GM21447 (cell line): ENCODE data around the gene ZXDC.

ENCODE experiments used
- ATAC-seq: cut with Tn5 transposase; IDR thresholded peaks from one replicate; pipeline ENCODE4 v1.9.1; 2021; ENCODE audit not compliant: unreplicated experiment

ZXDC gene

GRCh38 chr3:126493051-126493450 is 17.4 kb upstream of the ZXDC start:
- no peak for ATAC-seq

- ATAC-seq, result no peak
Observed at GRCh38 chr3:126491221-126492013, 15.7 kb upstream of the ZXDC start.

GRCh38 chr3:126490619-126491018 is 14.9 kb upstream of the ZXDC start:
- no peak for ATAC-seq

DNA sequence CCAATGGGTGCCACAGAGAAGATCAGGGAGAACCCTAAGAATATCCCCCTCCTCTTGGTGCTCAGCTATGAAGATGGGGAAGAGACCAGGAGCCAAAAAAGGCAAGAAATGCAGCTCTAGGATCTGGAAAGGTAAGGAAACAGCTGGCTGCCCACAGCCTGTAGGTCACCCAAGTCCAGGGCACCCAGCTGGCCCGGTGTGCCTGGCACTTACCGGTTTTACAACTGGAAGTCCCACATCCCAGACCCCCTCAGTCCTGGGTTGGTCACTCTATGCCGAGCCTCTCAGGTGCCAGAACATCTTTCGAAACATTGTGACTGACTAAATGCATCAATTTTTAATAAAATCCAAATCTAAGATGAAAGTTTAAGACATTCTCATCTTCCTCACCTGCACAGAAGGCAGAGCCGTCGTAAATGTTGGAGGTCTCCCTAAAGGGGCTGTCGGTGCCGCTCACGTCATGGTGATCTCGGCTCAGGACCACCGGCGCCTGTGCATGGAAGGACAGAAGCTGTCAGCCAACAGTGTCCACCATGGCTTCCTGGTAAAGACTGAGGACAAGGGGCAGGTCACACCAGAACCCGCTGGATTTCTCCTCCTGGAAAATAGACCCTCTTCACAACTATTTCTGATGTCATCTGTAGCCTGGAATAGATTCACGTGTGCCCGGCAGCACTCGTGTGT is 13.3 kb upstream of the ZXDC start:
- no peak for ATAC-seq

GRCh38 chr3:126488185-126488584 is 12.5 kb upstream of the ZXDC start:
- no peak for ATAC-seq

DNA sequence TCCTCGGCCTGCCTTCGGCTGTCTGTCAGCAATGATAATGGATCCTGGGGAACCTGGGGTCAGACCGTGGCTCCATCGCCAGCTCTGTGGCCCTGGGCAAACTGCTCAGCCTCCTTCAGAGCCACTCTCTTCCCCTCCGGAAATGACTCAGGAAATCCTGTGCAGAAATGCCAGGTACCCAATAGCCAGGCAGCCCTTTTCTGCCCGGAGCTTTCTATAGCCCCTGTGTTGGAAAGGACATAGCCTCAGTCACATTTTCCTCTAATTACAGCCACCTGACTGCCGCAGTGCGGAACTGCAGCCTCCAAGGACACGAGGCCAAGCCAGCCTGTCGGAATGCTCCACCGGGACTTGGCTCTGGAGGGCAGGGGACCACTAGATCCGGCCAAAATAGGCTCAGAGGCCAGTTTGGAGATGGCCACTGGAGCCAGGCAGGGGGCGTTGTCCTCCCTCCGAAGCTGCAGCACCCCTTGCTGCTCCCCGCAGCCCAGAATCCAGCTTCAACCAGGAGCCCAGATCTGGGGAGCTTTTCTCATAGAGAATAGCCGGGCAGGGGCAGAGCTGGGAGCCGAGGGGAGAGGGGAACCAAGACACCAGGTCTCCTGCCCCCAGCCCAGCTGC is 11.6 kb upstream of the ZXDC start:
- no peak for ATAC-seq

GRCh38 chr3:126486360-126486847 is 10.7 kb upstream of the ZXDC start:
- no peak for ATAC-seq

GRCh38 chr3:126485956-126486355 is 10.3 kb upstream of the ZXDC start:
- ATAC-seq, result no peak

DNA sequence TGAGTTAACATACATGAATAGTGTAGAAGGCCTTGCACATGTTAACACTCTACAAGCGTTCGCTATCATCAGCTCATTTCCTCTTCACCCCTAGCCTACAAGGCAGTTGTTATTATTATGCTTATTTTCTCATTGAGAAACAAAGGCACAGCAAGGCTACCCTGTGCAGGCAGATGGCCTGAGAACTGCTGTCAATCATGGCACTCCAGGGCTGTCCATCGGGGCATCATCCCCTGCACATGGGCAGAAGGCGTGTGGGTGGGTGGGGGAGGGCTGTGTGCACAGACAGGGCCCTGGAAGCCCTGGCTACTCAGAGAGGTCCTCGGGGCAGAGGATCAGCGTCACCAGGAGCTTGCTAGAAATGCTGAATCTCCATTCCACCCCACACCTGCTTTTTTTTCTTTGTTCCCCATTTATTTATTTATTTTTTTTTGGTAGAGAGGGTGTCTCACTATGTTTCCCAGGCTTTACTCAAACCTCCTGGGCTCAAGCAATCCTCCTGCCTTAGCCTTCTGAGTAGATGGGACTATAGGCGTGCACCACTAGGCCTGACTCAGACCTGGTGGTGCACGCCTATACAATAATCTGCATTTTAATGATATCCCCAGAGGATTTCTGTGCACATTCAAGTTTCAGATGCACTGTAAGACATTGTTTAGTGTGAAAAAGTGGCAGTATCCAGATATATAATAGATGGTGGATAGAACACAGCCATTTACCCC is 9.6 kb upstream of the ZXDC start:
- no peak for ATAC-seq

DNA sequence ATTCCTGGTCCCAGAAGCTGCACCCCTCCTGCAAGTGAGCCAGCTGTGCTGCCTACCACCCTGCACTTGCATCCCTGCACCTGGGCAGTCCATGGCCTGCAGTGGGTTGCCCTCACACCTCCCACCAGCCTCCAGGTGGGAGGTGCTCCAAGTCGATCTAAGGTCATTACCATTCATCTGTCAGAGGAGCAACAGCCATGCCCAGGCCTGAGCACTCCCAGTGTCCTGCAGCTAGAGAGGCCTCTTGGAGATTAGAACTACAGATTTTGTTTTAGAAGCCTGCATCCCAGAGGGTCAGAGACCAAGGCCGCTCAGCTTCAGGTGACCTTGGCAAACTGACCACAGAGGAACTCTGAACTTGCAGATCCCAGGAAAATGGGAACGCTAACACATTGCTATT is 9.0 kb upstream of the ZXDC start:
- ATAC-seq, result no peak

DNA sequence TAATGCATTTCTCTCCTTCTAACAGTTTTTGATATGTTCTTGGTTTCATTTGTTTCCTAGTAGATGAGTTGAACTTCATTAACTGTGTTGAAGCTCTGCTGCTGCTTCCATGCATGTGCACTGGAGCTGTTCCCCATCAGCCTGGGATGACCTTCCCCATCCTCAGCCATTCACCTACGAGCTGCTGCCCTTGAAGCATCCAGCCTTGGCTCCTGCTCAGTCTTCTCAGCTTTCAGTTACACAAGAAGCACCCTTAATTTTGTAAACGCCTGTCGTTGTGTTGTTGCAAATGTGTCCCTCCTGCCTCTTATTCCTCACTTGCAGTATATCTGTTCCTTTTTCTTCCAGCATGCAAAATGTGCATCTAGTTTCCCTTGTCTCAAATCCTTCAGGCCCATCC is 8.5 kb upstream of the ZXDC start:
- no peak for ATAC-seq

- ATAC-seq, result no peak
Observed at GRCh38 chr3:126483321-126483761, 7.7 kb upstream of the ZXDC start.

- no peak for ATAC-seq
Observed at GRCh38 chr3:126482503-126483255, 7.0 kb upstream of the ZXDC start.

GRCh38 chr3:126481808-126482502 is 6.3 kb upstream of the ZXDC start:
- no peak for ATAC-seq

DNA sequence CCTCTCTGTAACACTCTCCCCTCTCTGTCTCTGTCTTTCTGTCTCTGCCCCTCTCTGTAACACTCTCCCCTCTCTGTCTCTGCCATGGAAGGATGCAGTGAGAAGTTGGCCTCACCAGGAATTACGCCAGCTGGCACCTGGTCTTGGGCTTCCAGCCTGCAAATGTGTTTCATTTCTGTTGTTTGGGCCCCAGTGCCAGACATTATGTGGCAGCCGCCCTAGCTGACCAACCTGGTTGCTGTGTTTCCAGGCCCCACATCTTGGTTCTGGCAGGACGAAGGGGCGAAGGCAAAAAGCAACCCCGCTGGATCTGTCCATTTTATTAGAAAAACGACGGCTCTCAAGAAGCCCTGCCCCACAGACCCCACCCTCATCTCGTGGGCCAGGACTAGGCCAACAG is 5.2 kb upstream of the ZXDC start:
- ATAC-seq, result no peak

DNA sequence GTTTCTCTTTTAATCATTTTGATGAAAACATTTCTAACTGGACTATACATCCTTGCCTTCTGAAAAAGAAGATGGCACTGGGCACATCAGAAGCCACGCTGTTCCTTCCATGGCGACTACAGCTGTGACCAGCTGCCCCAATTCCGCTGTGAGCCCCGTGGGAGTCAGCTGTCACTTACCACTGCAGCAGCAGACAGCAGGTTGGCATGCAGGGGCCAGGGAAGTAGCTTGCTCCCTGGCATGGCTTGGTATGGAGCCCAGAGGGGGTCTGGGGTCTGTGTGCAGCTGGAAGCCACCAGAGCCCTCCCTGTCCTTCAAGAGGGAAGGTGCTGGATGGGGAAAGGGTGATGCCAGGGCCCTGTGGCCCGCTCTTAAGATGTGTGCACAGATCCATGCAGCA is 4.5 kb upstream of the ZXDC start:
- ATAC-seq, result no peak

- ATAC-seq, result no peak
Observed at GRCh38 chr3:126479642-126480041, 4.0 kb upstream of the ZXDC start.

DNA sequence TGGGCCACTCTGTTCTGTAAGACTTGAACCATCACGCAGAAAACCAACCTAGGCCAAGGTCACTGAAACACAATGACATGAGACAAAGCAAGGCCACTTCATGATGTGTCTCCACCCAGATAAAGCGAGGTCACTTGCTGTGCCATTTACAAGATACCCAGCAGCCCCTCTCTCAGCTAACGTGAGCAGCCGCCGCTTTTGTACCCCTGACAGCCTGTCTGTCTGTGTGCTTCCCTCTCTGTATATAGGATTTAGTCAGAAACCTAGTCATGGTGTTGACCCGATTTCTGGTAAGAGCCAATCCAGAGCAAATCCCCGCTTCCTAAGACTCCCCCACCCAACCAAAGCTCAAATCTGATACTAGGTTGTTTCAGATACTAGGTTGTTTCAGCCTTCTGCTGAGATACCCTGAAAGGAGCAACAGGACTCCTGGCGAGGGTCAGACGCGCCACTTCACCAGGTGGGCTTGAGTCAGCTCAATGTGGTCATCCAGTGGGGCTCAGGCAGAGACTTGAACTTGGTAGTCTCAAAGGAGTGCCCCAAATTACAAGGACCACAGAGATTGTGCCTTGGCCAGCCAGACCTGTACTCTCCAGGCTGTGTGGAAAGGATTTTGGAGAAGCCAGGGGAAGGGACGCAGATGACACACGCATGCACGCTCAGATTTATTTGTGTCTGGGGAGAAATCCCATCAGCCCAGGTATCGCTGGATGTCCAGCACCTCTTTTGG is 3.1 kb upstream of the ZXDC start:
- ATAC-seq, result no peak

DNA sequence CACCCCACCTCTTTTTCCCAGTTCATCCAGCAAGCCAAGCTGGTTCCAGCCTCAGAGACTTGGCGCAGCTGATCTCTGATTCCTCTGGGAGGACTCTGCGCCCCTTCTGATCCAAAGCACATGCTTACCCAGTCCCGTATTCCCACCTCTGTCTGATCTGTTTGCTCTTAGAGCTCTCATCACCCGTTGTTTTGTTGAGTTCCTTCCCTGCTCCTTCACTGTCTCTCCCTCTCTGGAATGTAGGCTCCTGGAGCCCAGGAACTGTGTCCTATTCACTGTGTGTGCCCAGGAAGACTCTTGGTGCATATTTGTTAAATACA is 1.3 kb upstream of the ZXDC start:
- no peak for ATAC-seq
